MG63 (cell line): ENCODE data around the gene KRTAP9-7. TPM values are rescaled to one million over a fixed set of nuclear protein-coding genes. Genes with fewer than 3 reads are reported as not detected.
A peak's percentile ranks its signal among the peaks of the same experiment; 100 is the strongest.

Experiments
- DNase-seq: peaks from one replicate; pipeline ENCODE4 v3.0.0-alpha.2; 2020
- H3K27me3 ChIP-seq: fragments of 250-450 bp; sonication (Bioruptor Pico); 2 replicates; pipeline ENCODE4 v1.5.1; 2020; ENCODE audit warnings: mild to moderate bottlenecking, moderate library complexity
- H3K36me3 ChIP-seq: fragments of 250-450 bp; sonication (Bioruptor Pico); 2 replicates; pipeline ENCODE4 v1.5.1; 2020; ENCODE audit warnings: mild to moderate bottlenecking, moderate library complexity
- H3K4me3 ChIP-seq: fragments of 250-450 bp; sonication (Bioruptor Pico); 2 replicates; pipeline ENCODE4 v1.5.1; 2020; ENCODE audit warnings: mild to moderate bottlenecking, moderate library complexity
- H3K9me3 ChIP-seq: fragments of 250-450 bp; sonication (Bioruptor Pico); 2 replicates; pipeline ENCODE4 v1.5.1; 2020; ENCODE audit warnings: mild to moderate bottlenecking, moderate library complexity
- total RNA-seq: library from RNA; depleted of rRNA; stranded (reverse); fragments of >200 nt; shearing (Covaris generic); gene quantifications from 2 replicates; pipeline ENCODE4 v1.2.3, GENCODE V29; 2014; ENCODE audit warnings: low replicate concordance

The KRTAP9-7 gene
- total RNA-seq, 1 experiment from 2014 or later, result not detected

GRCh38 chr17:41304091-41304490, 28.6 kb downstream of the KRTAP9-7 start:
- DNase-seq, result no peak
- H3K4me3 ChIP-seq, result no peak overlapping the region
- peaks cover 5% of the 10 kb centered on the region; the same call in 1 of the 2 replicates for H3K9me3 ChIP-seq
- H3K27me3 ChIP-seq, result no peaks in the 10 kb centered on the region
- no peaks in the 10 kb centered on the region for H3K36me3 ChIP-seq

DNA sequence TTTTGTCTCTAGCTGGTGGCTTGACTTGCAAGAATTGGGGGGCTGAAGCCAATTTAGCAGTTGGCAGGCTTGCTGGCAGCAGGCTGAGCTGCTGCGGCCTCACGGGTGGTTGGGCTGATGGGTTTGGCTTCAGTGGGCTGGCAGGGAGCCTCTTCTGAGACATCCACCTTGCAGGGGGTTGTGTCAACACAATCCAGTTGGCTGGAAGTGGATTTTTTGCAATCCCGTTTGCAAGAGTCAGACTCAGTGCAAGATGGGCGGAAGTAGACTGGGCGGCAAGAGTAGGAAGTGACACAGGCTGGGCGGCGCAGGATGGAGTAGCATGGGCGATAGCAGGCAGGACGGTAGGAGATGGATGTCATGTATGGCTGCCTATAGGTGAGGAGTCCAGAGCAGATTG, 32.1 kb downstream of the KRTAP9-7 start:
- H3K36me3 ChIP-seq, result no peaks in the 10 kb centered on the region; the same call in 1 of the 2 replicates
- peaks cover 7% of the 10 kb centered on the region for H3K9me3 ChIP-seq
- H3K27me3 ChIP-seq, result no peaks in the 10 kb centered on the region
- DNase-seq, result peak; percentile 95
- H3K4me3 ChIP-seq, result peak overlapping the region; percentile 44

- Histone ChIP-seq H3K9me3 (peaks cover 7% of the 10 kb centered on the region), H3K36me3 (no peaks in the 10 kb centered on the region; the same call in 1 of the 2 replicates), H3K4me3 (peak overlapping the region; percentile 44), H3K27me3 (no peaks in the 10 kb centered on the region)
- DNase-seq, result peak; percentile 87
Observed at GRCh38 chr17:41308251-41308917, 32.9 kb downstream of the KRTAP9-7 start.

DNA sequence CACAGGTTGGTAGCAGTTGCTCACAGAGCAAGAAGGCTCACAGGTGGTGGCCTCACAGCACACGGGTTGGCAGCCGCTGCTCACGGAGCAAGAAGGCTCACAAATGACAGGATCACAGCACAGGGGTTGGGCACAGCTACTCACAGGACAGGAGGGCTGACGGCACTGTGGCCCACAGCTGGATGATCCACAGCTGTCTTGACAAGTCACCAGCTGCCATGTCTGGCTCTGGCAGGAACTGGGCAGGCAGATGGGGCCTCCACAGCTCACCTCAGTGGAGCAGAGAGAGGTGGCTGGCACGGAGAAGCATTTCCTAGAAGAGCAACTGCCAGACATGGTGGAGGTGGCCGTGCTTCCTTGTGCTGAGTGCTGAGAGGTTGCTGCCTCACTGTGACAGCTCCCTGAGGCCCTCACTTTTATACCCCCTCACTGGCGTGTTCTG, 33.4 kb downstream of the KRTAP9-7 start, which contains the start of gene KRTAP16-1:
TSS of gene KRTAP16-1 (minus strand) at position 392 of the 442 bp plus-strand sequence. CDS start at position 336, 56 bp downstream.
- DNase-seq, result no peak
- Histone ChIP-seq H3K36me3 (no peaks in the 10 kb centered on the region; the same call in 1 of the 2 replicates), H3K9me3 (peaks cover 9% of the 10 kb centered on the region), H3K4me3 (peak within 1 kb of the TSS; percentile 44), H3K27me3 (no peaks in the 10 kb centered on the region)

DNA sequence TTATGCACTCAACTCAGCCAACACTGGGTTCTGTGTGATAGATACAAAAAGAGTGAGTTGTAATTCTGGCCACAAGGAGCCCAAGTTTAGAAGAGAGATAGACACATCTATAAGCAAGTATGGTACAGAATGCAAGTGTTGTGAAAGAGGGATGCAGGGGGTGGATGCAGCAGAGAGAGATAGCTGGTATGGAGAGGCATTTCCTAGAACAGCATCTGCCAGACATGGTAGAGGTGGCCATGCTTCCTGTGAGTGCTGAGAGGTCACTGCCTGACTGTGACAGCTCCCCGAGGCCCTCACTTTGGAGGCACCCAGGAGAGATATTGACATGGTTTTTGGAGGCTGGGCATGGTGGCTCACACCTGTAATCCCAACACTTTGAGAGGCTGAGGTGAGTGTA, 35.6 kb downstream of the KRTAP9-7 start:
- H3K27me3 ChIP-seq, result no peaks in the 10 kb centered on the region
- no peaks in the 10 kb centered on the region; the same call in 1 of the 2 replicates for H3K36me3 ChIP-seq
- peaks cover 9% of the 10 kb centered on the region for H3K9me3 ChIP-seq
- no peak overlapping the region for H3K4me3 ChIP-seq
- DNase-seq, result no peak

DNA sequence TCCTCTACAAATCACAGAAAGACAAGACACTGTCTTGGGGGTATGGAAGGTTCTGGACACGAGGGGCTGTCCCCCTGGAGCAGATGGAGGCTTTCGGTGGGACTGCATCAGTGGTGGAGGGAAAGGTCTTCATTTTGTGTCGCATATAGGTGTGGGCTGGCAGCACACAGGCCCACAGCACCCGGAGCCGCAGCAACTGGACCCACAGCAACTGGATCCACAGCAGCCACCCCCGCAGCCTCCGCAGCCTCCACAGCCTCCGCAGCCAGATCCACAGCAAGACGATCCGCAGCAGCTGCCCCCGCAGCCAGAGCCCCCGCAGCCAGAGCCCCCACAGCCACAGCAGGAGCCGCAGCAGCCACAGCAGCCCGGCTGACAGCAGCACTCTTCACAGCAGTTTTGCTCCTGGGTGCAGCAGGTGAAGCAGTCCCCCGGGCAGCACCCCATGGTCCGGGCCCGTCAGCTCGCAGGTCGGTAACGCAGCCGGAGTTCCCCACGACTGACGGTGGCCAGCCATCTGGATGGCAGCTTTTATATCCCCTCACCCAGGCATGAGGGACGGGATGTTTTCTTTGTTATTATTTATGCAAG, 39.8 kb downstream of the KRTAP9-7 start, which contains the start of gene KRTAP17-1:
TSS of gene KRTAP17-1 (minus strand) at position 507 of the 591 bp plus-strand sequence. CDS start at position 447, 60 bp downstream.
- peaks cover 16% of the 10 kb centered on the region for H3K9me3 ChIP-seq
- H3K27me3 ChIP-seq, result no peaks in the 10 kb centered on the region
- DNase-seq, result no peak
- no peak within 1 kb of the TSS for H3K4me3 ChIP-seq
- H3K36me3 ChIP-seq, result no peaks in the 10 kb centered on the region

DNA sequence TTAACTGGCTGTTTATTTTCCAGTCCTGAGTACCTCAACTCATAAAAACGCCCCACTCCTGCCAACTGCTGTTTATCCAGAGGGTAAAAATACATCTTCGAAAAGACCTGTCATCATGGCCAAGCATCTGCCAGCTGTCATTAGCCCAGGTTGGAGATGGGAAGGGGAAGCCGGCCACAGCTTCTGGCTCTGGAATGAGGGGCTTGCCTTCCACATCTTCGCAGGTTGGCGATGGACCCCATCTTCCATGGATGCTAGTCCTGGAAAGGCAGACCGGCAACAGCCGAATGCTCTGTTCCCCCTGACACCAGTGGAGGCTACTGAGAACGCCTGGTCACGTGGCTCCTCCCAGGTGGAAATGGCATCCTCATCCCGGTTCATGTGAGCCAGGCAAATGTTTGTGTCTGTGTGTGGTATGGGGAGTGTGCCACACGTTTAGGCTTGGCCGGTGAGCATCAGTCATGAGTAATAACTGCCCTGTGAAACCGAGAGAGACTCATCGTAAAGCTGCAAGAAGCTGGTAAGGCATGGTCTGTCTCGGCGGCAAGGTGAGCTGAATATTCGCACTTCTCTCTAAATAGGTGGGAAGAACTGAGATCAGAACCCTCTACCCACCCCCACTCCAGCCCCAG, 40.4 kb downstream of the KRTAP9-7 start:
- Histone ChIP-seq H3K4me3 (no peak overlapping the region), H3K36me3 (no peaks in the 10 kb centered on the region), H3K27me3 (no peaks in the 10 kb centered on the region), H3K9me3 (peaks cover 20% of the 10 kb centered on the region)
- DNase-seq, result no peak

- no peaks in the 10 kb centered on the region for H3K27me3 ChIP-seq
- H3K4me3 ChIP-seq, result no peak overlapping the region
- DNase-seq, result no peak
- H3K9me3 ChIP-seq, result peaks cover 18% of the 10 kb centered on the region
- no peaks in the 10 kb centered on the region for H3K36me3 ChIP-seq
Observed at GRCh38 chr17:41318231-41318630, 42.7 kb downstream of the KRTAP9-7 start.

GRCh38 chr17:41322094-41322902, 46.8 kb downstream of the KRTAP9-7 start:
- DNase-seq, result no peak
- Histone ChIP-seq H3K9me3 (peaks cover 16% of the 10 kb centered on the region), H3K4me3 (no peak overlapping the region), H3K36me3 (no peaks in the 10 kb centered on the region), H3K27me3 (no peaks in the 10 kb centered on the region)

DNA sequence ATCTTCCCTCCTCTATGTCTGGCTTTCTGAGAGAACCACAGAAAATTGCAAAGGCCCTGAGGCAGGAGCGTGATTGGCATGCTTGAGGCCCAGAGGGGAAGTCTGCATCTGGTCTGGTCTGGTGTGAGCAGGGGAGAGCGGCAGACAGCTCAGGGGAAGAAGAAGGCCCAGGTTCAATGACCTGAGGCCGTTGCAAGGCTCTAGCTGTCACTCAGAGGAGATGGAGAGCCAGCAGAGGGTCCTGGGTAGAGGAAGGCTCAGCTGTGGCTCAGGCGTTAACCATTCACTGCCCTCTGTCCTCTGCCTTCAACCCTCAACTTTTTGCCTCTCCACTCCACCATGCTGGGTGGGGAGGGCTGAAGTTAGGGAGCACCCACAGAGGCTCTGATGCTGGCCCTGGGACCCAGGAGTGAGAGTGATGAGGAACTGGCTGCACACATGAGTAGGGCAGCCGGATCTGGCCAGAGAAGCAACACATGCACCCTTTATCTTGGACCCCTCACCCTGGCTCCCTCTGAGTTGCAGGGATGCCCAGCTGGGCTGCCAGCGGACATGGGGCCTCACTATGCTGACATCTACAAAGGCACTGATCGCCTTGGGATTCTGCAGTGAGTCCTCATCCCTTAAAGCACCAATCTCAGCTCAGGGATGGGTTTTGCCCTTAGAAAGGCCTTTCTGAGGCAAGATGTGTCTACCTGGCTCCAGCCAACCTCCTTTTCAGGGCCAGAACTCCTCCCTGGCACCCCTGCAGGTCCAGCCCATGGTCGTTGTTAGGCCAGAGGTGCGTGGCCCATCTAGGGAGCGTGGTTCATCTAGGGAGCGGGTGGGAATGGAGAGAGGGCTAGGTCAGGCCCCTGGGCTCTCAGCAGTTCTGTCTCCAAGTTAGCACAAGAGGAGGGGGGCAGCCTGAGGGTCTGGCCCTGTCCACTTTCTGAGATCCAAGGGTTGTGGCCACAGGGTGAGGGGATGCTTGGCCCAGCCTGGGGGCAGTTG, 47.7 kb downstream of the KRTAP9-7 start:
- peaks cover 16% of the 10 kb centered on the region for H3K9me3 ChIP-seq
- DNase-seq, result no peak
- no peaks in the 10 kb centered on the region for H3K36me3 ChIP-seq
- H3K27me3 ChIP-seq, result no peaks in the 10 kb centered on the region
- no peak overlapping the region for H3K4me3 ChIP-seq

- Histone ChIP-seq H3K9me3 (peaks cover 13% of the 10 kb centered on the region), H3K27me3 (no peaks in the 10 kb centered on the region), H3K4me3 (no peak overlapping the region), H3K36me3 (no peaks in the 10 kb centered on the region)
- no peak for DNase-seq
Observed at GRCh38 chr17:41324180-41325075, 48.9 kb downstream of the KRTAP9-7 start.

- H3K9me3 ChIP-seq, result peaks cover 7% of the 10 kb centered on the region; the same call in 1 of the 2 replicates
- H3K27me3 ChIP-seq, result no peaks in the 10 kb centered on the region
- DNase-seq, result no peak
- H3K4me3 ChIP-seq, result no peak overlapping the region
- H3K36me3 ChIP-seq, result no peaks in the 10 kb centered on the region
Observed at GRCh38 chr17:41325126-41325525, 49.6 kb downstream of the KRTAP9-7 start.

GRCh38 chr17:41325611-41326010, 50.1 kb downstream of the KRTAP9-7 start:
- H3K36me3 ChIP-seq, result no peaks in the 10 kb centered on the region
- peaks cover 4% of the 10 kb centered on the region; the same call in 1 of the 2 replicates for H3K9me3 ChIP-seq
- DNase-seq, result no peak
- H3K27me3 ChIP-seq, result no peaks in the 10 kb centered on the region
- no peak overlapping the region for H3K4me3 ChIP-seq
